Skin of body (tissue), 2 donors: ENCODE data around the gene MGLL. TPM values are rescaled to one million over a fixed set of nuclear protein-coding genes. Genes with fewer than 3 reads are reported as not detected.

Experiments used
- DNase-seq: peaks from one replicate; lab custom pipeline; 2025; lab: John Stamatoyannopoulos, UW
- total RNA-seq: library from RNA; depleted of rRNA; stranded (reverse); fragments of >200 nt; gene quantifications from one replicate; pipeline ENCODE4 v1.2.3, GENCODE V29; 2014

The MGLL gene
- total RNA-seq, 1 donor from 2014 or later: 32.7 TPM

- DNase-seq: peak; percentile 64
These were observed 8.0 kb downstream of the MGLL start for GRCh38 chr3:127814325-127814781.

GRCh38 chr3:127812151-127812550 lies 10.2 kb downstream of the MGLL start:
- DNase-seq: no peak

GRCh38 chr3:127811717-127812116 lies 10.6 kb downstream of the MGLL start:
- DNase-seq: no peak

GRCh38 chr3:127809611-127810010 lies 12.7 kb downstream of the MGLL start:
- DNase-seq: no peak

GRCh38 chr3:127809211-127809610 lies 13.1 kb downstream of the MGLL start:
- DNase-seq: no peak

GRCh38 chr3:127808197-127808596 lies 14.1 kb downstream of the MGLL start:
- no peak for DNase-seq

GRCh38 chr3:127805026-127805753 lies 17.1 kb downstream of the MGLL start:
- no peak for DNase-seq

GRCh38 chr3:127804141-127804540 lies 18.2 kb downstream of the MGLL start:
- DNase-seq: no peak

GRCh38 chr3:127803619-127804018 lies 18.7 kb downstream of the MGLL start:
- peak; percentile 75 for DNase-seq

GRCh38 chr3:127802606-127803005 lies 19.7 kb downstream of the MGLL start:
- no peak for DNase-seq

- DNase-seq: no peak
These were observed 20.5 kb downstream of the MGLL start for GRCh38 chr3:127801731-127802313.

GRCh38 chr3:127800508-127800907 lies 21.8 kb downstream of the MGLL start:
- no peak for DNase-seq

- DNase-seq: no peak
These were observed 22.7 kb downstream of the MGLL start for GRCh38 chr3:127799476-127800222.

GRCh38 chr3:127798716-127799115 lies 23.6 kb downstream of the MGLL start:
- no peak for DNase-seq

GRCh38 chr3:127796831-127797150 lies 25.5 kb downstream of the MGLL start:
- DNase-seq: no peak

GRCh38 chr3:127796045-127796830 lies 26.1 kb downstream of the MGLL start:
- DNase-seq: no peak

GRCh38 chr3:127794972-127795371 lies 27.3 kb downstream of the MGLL start:
- no peak for DNase-seq

GRCh38 chr3:127794402-127794801 lies 27.9 kb downstream of the MGLL start:
- no peak for DNase-seq

GRCh38 chr3:127792541-127793292 lies 29.6 kb downstream of the MGLL start:
- DNase-seq: peak; percentile 87

GRCh38 chr3:127791221-127791913 lies 30.9 kb downstream of the MGLL start:
- peak; percentile 69 for DNase-seq

GRCh38 chr3:127790882-127791183 lies 31.5 kb downstream of the MGLL start:
- no peak for DNase-seq
